HG03095 (cell line): ENCODE results near the gene CCDC201.

Experiments used
- ATAC-seq: cut with Tn5 transposase; IDR thresholded peaks from one replicate; pipeline ENCODE4 v1.9.1; 2021; ENCODE audit warnings: moderate library complexity; ENCODE audit not compliant: unreplicated experiment

CCDC201 gene, protein sequence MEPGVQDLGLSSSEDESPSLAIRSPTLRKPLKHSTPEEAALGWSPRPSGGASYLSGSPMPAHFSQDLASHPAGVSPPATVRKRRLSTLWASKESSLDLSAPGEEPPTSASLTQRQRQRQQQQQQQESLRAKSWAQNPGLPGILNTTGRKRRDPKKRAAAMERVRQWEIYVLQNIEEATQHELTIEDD

DNA sequence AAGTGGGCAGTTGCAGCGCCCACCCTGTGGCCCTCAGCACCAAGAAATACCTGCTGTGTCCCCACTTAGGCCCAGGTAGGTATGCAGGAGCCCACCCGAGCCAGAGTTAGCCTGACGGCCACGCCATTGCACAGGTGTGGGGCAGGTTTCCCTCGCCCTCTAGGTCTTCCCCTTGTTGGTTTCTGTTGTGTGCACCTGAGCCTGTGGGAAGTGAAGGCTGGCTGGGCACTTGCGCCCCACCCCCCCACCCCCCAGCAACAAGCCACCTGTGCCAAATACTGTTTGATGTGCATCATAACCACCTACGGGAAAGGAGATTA lies at the start of gene CCDC201:
TSS of gene CCDC201 (minus strand) at position 48 of the 320 bp plus-strand sequence. CDS start 75 bp downstream, outside the sequence.
- ATAC-seq: no peak

DNA sequence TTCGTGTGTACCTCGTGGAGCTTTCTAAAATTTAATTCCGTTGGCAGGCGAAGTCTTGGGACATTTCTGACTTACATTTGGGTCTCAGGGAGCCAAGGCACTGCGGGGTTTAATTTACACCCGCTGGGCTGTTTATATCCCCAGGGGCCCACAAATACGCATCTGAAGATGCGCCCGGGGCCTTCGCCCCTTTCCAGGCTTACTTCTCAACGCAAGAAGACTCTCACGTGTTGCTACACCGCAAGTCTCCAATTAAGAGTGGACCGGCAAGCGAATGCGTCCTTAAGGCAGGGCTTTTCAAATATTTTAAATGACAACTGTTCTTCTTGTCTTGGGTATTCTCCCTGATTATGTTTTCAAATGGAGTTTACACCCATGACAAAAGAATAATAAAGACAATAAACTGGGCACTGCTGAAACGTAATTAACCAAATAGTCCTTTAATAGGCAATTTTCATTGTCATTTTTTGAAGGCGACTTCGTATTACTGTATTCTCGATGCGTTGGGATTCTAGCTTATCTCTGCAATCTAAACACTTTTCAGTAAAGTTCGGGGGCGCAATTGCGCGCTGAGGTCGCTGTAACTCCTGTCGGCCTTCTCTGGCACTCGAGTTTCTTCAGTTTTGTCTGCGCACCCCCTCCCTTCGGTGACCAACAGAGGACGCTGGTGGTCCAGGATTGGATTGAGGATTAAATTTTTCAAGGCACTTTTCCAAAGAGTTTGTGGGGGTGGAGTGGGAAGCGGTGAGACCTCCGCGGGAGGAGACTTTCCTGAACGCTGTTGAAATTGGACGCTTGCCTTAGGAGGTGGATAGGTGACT lies 49.0 kb upstream of the CCDC201 start:
- ATAC-seq: no peak

DNA sequence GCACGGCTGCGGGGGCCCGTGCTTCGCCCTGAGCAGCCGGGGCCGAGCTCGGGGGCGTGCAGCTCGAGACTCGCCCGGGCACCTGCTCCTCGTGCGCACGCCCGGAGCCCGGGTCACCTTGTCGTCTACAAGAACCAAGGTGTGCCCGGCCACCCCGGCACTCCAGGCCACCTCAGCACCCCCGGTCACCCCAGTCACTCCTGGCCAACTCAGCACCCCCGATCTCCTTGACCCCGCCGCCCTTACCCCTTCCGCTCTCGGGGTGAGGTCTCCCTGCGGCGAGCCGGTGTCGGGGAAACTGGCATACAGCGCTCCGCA lies 48.5 kb upstream of the CCDC201 start:
- ATAC-seq: no peak

DNA sequence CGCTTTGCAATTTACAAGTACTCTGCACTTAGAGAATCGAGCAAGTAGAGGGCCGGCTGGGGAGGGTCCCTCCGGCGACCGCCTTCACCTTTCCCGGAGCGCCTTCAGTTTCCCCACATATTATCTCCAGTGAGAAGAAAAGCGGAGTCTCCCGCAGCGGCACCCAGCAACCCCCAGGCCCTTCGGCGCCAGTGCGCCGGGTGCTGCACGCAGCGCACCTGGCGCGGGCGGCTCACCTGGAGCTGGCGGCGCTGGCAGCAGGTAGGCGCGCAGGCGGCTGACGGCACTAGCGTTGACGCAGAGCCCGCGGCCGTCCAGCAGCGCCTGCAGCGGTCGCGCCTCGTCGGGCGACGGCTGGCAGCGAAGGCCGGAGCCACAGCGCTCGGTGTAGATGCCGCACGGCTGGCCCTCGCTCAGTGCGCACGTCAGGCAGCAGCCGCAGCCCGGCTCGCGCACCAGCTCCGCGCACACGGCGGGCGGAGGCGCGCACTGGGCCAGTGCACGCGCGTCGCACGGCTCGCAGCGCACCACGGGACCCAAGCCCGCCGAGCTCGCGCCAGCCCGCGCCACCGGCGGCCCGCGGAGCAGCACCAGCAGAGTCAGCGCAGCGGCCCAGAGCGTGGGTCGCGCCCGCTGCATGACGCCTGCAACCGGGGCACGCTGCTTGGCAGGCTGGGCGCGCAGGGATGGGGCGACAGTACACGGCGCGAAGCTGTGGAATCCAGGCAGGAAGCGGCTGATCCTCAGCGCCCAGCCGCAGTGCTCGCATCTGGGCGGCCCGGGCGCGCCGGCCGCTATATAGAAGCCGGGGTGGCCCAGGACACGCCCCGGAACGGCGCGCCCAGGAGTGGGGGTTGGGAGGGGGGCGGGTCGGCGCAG lies 47.9 kb upstream of the CCDC201 start, which contains the start of gene IGFBP3:
TSS of gene IGFBP3 (minus strand) at position 771 of the 879 bp plus-strand sequence. CDS start at position 639, 132 bp downstream.
- ATAC-seq: no peak

DNA sequence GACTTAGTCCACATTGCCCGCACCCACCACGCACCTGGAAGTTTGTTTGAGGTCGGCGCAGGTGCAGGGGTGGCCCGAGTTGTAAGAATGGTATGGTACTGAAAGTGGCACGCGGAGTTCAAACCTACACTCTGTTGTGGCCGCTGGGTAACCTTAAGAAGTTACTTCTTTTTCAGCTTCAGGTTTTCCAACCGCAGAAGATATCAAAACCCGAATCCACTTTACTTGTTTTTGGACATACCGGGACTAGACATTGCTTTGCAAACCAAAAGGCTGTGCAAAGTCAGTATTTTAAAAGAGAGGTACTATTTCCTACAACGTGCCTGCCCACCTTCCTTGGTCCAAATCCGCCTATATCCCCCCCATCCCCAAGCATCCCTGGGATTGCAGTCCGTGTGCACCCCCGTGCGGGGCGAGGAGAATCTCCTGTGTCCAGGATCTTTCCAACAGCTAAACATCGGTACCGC lies 47.1 kb upstream of the CCDC201 start:
- no peak for ATAC-seq

DNA sequence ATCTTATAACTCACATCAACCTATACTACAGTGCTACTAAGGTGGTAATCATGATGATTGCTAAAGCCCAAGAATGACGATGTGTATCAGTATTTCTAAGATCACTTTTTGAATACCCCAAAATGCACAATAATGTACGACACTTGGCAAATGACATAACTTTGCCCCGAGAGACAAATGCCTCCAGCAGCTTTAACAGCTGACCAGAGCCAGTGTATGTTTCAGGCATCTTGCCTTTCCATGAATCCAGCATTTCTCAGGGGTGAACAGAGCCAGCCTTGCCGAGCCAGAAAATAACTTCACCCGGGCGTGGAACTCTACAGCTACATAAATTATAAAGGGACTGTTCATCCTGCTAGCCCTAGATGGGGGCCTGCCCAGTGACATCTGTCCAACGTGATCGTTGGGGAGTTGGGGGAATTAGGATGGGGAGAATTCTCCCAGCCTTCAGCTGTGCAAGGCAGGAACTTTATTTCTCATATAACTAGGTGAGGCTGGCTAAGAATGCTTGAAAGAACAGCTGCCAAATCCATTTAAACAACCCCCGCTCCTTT lies 46.4 kb upstream of the CCDC201 start:
- ATAC-seq: no peak

DNA sequence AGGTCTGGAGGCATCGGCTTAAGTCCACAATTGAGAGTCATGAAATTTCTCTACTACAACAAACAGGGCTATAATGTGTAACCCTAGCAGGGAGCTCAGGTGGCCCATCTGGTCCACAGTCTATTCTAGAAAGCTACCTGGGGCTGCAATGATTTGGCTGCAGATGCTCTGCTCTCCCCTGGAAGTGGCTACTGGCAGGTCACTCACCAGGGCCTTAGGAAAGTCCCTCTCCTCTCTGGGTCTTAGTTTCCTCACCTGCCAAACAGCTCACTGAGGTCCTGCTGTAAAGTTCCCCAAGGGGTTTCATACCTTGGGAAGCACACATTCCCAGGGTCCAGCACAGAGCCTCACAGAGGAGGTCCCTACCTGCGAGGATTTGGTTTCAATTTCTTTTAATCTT lies 45.7 kb upstream of the CCDC201 start:
- ATAC-seq: no peak

DNA sequence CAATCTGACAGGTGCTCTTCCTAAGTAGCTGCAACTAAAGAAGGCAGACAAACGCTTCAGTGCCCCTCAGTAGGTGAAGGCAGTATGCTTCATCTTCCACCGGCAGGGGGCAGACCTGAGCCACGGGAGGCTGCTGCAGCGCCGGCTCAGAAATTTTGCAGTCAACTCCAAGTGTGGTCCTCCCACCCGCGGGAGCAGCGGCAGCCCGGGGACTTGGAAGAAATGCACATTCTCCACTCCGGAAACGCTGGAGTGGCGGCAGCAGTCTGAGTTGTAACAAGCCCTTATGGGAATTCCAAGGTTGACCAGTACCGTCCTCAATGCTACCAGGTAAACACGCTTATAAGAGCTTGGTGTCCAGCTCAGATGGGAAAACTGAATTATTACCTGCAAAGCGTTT lies 44.8 kb upstream of the CCDC201 start:
- peak; percentile 54 for ATAC-seq

DNA sequence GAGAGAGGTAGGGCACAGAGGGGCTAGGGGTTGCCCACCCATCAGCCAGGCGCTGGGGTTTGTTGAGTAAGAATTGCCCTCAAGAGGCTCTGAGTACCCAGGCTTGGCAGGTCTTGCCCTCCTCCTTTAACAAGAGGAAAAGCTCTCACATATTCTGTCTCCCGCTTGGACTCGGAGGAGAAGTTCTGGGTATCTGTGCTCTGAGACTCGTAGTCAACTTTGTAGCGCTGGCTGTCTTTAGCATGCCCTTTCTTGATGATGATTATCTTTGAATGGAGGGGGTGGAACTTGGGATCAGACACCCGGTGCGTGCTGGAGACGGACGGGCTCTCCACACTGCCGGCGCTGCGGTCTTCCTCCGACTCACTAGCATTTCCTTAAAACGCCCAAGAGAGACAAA lies 44.2 kb upstream of the CCDC201 start:
- no peak for ATAC-seq

DNA sequence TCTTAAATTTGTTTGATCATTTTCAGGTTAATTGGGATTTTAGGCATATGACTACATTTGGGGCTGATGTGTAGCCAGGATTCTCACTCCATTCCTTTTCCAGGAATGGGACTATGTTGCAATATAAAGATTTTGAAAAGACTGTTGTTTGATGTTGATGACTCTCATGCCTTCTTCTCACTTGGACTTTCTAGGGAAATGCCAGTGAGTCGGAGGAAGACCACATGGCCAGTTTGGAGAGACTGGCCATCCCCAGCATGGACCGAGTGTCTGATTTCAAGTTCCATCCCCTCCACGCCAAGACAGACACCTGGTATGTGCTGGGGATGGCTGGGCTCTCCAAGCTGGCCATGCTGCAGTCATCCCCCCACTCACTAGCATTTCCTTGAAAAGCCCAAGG lies 42.7 kb upstream of the CCDC201 start:
- no peak for ATAC-seq

DNA sequence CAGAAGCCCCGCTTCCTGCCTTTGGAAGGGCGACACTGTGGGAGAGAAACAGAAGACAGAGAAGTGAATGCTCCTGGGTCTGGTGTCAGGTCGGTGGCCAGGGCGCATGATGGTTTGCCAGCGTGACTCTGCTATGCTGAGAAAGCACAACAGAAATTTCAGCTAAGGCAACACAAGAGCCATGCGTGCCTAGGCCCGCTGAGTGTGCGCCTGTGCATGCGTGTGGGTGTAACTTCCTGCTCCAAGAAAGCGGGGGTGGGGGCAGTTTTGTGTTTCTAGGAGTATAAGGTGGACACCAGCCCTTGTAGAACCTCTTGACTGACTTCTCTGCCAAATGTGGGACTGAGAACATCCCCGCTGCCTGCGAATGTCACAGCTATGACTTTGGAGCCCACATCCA lies 42.0 kb upstream of the CCDC201 start:
- no peak for ATAC-seq

DNA sequence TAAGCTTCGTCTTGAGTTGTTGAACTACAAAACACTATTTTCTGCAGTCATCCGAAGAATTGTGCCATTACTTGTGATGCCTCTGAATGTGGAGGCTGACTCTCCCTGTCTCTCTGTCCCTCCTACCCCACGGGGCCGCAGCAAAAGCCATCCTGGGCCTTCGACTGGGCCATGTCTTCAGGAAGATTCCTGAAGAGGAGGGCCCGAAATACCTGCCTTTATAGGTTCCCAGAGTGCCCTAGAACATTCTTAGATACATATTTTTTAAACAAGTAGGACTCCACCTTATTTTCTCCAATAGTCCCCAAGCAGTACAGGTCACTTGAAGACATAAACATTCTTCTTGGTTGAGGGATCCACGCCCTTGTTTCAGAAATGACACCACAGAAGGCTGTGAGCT lies 40.1 kb upstream of the CCDC201 start:
- no peak for ATAC-seq

DNA sequence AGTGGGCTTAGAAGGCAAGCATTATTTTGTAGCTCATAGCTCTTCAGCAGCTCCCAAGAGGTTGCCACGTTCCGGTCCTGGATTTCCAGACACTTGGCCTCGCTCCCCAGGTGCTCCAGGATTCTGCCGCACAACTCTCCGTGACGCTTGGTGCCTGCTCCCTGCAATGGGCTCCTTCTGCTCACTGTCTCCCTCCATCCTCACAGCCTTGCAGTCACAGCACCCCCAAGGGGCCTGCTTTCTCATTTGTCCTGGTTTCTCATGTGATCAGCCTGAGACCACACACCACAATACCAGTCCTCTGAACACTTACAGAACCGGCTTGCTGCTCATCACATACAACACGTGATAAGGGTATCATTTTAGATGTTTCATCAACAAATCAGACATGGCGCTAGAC lies 38.4 kb upstream of the CCDC201 start:
- ATAC-seq: no peak

DNA sequence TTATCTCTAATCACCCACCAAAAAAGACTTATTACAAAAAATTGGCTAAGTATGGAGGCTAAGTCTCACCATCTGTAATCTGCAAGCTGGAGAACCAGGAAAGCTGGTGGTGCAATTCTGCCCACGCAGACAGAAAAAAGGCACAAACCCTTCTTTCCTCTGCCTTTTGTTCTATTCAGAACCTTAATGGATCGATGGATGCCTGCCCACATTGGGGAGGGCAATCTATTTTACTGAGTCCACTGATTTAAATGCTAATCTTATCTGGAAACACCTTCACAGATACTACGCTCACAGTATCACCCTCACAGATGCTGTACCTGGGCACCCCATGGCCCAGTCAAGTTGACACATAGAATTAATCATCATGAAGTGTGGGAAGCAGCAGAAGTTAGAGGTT lies 38.0 kb upstream of the CCDC201 start:
- ATAC-seq: no peak

DNA sequence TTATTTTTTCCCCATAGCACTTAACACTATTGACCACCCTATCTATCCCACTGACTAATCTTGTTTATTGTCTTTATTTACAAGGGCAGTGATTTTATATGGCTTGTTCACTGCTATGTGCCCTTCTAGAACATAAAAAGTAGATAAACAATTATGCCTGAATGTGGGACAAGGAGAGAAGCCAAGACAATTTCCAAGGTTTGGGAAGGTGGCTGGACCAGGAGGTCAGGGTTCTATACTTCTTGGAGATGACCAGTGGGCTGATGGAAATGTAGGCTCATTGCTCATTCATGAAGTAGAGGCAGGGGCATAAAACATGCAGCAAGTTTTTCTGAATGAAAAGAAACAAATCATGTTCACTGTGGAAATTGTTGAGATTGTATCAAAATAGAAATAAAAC lies 36.7 kb upstream of the CCDC201 start:
- ATAC-seq: no peak

DNA sequence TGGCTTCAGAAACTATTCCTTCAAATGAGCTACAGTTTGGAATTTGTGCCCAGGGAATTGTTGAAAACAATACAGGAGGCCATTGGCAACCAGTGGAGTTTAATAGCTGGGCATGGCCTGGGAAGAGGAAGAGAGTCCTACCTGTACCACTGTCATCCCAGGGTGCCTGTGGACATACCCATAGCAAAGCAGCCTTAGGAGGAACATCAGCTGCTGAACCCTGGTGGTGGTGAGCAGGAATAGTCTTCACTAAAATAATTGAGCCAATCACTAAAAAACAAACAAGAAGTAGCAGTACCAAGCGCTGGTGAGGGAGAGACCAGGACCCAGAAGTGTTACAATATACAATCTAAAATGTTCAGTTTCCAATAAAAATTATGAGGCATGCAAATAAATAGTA lies 29.9 kb upstream of the CCDC201 start:
- no peak for ATAC-seq

DNA sequence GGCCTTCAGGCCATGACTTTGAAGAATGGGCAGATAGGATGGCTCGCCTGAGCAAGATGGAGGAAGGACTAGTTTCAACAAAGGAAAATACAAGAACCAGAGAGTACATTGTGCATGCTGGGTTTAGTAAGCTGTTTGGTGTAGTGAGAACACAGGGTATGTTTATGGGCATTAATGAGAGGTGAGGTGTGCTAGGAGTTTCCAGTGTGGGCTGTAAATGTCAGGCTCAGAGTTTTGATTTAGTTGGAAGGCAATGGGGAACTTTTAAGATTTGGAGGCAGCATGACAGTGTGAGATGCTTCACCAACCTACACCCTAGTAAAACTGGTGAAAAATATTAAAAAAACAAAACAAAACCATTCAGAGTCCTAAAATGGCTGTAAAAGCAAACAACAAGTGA lies 28.7 kb upstream of the CCDC201 start:
- ATAC-seq: no peak

DNA sequence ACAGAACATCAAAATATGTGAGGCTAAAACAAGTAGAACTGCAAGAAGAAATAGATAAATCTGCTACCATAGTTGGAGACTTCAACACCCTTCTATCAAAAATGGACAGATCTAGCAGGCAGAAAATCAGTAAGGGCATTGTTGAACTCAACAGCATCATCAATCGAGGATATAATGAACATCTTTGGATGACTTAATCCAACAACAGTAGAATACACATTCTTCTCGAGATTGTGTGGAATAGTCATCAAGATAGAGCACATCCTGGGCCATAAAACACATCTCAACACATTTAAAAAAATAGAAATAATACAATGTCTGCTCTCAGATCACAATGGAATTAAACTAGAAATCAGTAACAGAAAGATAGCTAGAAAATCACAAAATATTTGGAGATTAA lies 25.3 kb upstream of the CCDC201 start:
- ATAC-seq: no peak

DNA sequence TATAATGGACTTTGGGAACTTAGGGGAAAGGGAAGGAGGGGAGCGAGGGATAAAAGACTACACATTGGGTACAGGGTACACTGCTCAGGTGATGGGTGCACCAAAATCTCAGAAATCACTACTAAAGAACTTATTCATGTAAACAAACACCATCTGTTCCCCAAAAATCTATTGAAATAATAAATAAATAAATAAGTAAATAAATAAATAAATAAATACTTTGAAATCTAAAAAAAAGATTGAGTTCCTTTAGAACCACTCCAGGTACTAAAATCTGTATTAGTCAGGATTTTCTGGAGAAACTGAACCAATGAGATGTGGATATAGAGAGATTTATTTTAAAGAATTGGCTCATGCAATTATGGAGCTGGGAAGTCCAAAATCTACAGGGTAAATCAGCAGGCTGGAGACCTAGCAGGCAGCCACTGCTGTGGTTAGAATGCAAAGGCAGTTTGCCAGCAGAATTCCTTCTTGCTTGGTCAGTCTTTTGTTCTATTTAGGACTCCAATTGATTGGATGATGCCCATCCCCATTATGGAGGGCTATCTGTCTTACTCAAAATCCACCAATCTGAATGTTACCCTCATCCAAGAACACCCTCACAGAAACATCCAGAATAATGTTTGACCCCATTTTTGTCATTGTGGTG lies 24.3 kb upstream of the CCDC201 start:
- no peak for ATAC-seq

DNA sequence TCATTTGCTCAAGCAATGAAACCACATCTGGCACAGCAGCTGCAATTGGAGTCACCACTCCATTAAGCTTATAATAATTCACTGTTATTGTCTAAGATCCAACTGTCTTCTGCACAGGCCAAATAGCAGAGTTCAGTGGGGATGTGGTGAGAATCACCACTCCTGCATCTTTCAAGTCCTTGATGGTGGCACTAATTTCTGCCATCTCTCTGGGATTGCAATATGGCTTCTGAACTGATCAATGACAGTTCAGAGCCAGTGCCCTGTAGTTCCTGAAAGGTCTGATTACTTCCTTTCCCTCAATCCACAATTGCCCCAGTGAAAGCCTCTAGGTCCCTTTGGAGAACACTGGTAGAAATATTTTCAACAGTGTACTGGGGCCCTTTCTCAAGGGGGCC lies 21.8 kb upstream of the CCDC201 start:
- ATAC-seq: no peak
